Measurements from ENCODE around the gene GSK3A.

GRCh38 chr19:42241279-42241678 is 1.1 kb downstream of the GSK3A start:
- no peak for TF ChIP-seq CTCF (conservative IDR thresholded peaks at IDR 0.05 in 1 of 2, IDR thresholded peaks at IDR 0.05 in 1 of 2; ENCODE audit: extremely low read depth in 1 of 2, insufficient read depth in 1 of 2, low read depth in 1 of 2, low read length in 2 of 2)
- TF ChIP-seq EZH2 (IDR thresholded peaks at IDR 0.05; ENCODE audit: borderline replicate concordance, low read length): no peak

All from mammary epithelial cell (primary cell).